Sciatic nerve (tissue), 2 donors: Measurements from ENCODE around the gene ZNF221. TPM values are rescaled to one million over a fixed set of nuclear protein-coding genes. Genes with fewer than 3 reads are reported as not detected.
"Not testable (repeated sequence)": the region's sequence is repeated elsewhere in the genome, so short reads cannot be mapped to it uniquely, and the experiment has no call there.

Experiments used
- ATAC-seq: fragments of 200-7000 bp; cut with Tn5 transposase; one replicate; pipeline ENCODE4 v1.9.1; 2020; ENCODE audit warnings: mild to moderate bottlenecking, moderate library complexity
- DNase-seq: peaks from one replicate; pipeline ENCODE4 v3.0.0-alpha.2; 2020; ENCODE audit warnings: low spot score
- intact Hi-C: fragments of 100-400 bp; cut with DNase I; formaldehyde crosslinking; loops from one replicate; pipeline ENCODE4 v1.14.2; 2022
- total RNA-seq: library from RNA; stranded (reverse); fragmentation: NEBNext Ultra II Directional; extraction: Animal tissue kit (Norgen Biotek cat#: 25700); gene quantifications from one replicate; pipeline ENCODE4 v1.2.1, GENCODE V29; 2021
- donor health status: DM: no; HTN: no; CAD: no.
- donor health status: DM: no; HTN: no; CAD: no.

The ZNF221 gene
- total RNA-seq, 1 donor from 2014 or later: 12.2 TPM

- intact Hi-C loops, DNase-seq, ATAC-seq: not testable (repeated sequence)
Measured at GRCh38 chr19:43949803-43950202, 1.2 kb upstream of the ZNF221 start.

- DNase-seq: no peak
- ATAC-seq: no peak
- intact Hi-C loops: no loop called here
Measured at GRCh38 chr19:43956827-43957226, 5.8 kb downstream of the ZNF221 start.

- DNase-seq: no peak
- intact Hi-C loops: no loop called here
- no peak for ATAC-seq
Measured at GRCh38 chr19:43957891-43958290, 6.9 kb downstream of the ZNF221 start.

DNA sequence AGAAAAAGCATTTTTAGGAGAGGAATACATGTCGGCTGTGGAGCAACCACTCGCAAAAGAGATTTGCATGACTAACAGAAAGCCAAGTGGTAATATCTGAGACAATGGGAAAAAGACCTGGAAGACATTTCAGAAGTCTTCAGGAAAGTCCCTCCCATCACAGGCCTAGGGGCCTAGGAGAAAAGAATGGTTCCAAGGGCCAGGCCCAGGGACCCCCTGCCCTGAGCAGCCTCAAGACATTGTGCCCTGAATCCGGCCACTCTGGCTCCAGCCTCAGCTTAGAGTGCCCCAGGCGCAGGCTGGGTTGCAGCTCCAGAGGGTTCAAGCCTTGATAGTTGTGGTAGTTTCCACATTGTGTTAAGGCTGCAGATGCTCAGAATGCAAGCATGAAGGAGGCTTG lies 9.4 kb downstream of the ZNF221 start:
- DNase-seq (no peak), ATAC-seq (no peak)
- intact Hi-C loops: no loop called here

DNA sequence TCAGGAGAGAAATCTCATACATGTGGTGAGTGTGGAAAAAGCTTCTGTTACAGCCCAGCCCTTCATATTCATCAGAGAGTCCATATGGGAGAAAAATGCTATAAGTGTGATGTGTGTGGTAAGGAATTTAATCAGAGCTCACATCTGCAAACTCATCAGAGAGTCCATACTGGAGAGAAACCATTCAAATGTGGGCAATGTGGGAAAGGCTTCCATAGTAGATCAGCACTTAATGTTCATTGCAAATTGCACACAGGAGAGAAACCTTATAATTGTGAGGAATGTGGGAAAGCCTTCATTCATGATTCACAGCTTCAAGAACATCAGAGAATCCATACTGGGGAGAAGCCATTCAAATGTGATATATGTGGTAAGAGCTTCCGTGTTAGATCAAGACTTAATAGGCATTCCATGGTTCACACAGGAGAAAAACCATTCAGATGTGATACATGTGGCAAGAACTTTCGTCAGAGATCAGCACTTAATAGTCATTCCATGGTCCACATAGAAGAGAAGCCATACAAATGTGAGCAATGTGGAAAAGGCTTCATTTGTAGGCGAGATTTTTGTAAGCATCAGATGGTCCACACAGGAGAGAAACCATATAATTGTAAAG lies 15.2 kb downstream of the ZNF221 start:
- no peak for DNase-seq
- intact Hi-C loops: no loop called here

GRCh38 chr19:43976732-43977131 lies 25.7 kb downstream of the ZNF221 start:
- intact Hi-C loops: no loop called here
- DNase-seq (no peak), ATAC-seq (no peak)

More for the DNA sequence above, 15.2 kb downstream of the ZNF221 start:
- no peak for ATAC-seq

DNA sequence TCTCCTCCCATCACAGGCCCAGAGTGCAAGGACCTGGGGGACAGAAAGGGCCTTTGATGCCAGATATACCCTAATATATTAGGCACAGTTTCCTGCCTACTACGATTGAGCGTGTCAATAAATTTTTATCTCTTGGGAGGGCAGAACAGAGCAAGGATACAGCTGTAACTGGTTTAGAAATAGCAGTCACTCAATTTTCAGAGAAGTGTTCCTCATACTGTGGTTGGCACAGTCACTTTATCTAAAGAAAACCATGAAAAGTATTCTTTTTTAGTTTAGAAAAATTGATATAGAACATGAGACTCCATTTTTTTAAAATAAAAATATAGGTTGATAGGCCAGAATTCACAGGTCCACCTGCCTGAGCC lies 32.5 kb downstream of the ZNF221 start:
- intact Hi-C loops: no loop called here
- DNase-seq: no peak
- no peak for ATAC-seq

DNA sequence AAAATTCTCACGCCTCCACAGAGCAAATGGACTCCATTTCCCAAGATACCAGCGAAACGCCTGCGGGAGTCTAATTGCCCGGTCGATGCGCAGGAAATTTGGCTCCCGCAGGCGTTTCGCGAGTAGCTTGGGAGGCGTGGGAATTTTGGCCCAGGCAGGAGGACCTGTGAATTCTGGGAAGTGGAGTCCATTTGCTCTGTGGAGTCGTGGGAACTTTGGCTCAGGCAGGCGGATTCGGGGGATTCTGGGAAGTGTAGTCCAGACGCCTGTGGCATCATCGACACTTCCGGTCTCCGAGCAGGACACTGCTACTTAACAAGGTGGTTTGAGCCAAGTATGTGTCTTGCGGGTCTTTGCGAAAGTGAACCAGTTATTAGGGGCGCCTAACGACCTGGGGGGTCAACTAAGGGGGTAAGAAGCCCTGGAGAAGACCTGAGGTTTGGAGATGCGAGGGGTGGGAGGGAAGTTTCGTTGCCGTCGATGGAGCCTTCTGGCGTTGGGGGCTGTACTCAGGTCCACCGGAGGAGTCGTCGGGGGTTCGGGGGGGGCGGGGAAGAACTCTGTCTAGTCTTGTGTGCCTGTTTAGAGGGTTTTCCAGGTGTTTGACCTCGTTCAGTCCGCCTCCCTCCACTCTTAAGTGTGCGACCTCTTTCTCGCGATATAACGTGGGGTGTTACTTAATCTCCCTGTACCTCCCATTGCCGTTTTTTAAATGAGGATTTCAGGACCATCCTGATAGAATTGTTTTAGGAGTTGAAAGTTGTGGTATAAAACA lies 33.1 kb downstream of the ZNF221 start, which contains the start of gene ZNF155:
TSS of gene ZNF155 (plus strand) at position 277 of the 775 bp plus-strand sequence. CDS start 4,356 bp downstream, outside the sequence.
- DNase-seq (peak; percentile 90), ATAC-seq (peak; percentile 100)
- intact Hi-C loops: no loop called here

GRCh38 chr19:43984687-43985000 lies 33.6 kb downstream of the ZNF221 start:
- intact Hi-C loops: no loop called here
- DNase-seq (no peak), ATAC-seq (peak; percentile 51)

DNA sequence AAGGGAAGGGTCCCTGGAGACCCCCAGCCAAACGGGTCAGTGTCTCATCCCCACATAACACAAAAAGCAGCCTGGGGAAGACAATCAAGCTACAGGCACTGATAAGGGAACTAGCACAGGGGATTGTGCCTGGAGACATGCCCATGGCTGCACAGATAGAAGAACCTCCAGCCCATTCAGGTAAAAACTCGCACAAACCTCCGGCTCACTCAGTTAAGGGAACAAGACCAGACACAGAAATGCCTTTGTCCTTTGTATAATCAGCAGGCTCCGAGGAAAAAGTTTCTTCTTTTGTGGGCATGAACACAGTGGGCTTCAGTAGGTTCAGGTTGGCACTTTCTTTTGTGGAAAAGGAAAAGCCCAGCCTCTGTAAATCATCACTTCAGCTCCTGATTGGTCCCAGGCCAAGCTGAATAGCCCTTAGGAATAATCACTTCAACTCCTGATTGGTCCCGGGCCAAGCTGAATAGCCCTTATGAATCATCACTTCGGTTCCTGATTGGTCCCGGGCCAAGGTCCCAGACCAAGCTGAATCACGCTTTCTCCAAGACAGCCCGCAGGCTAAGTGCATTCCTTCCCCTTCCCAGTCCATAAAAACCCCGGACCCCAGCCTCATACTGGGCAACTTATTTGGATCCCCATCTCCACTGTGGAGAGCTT lies 46.7 kb downstream of the ZNF221 start:
- intact Hi-C loops: no loop called here
- DNase-seq: no peak
- no peak for ATAC-seq

DNA sequence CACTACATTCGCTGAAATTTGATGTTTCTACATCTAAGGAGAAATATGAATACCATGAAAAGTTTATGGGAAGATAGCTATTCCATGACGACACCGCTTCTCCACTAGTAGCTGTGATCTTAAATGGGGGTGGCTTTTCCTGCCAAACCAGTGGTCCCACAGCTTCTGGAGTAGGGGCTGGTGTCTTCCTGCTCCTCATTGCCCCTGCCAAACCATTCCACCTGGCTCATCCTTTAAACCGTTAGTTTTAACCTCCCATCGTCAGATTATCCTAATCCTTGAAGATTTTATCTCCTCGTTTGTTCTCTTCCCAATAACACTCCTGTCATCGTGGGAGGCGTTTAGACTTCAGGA lies 51.2 kb downstream of the ZNF221 start:
- no peak for DNase-seq
- ATAC-seq: no peak
- intact Hi-C loops: no loop called here

- DNase-seq (peak; percentile 93), ATAC-seq (peak; percentile 100)
- intact Hi-C loops: no loop called here
Measured at GRCh38 chr19:44002566-44003460, 51.8 kb downstream of the ZNF221 start, which contains the start of gene ZNF230. TSS of gene ZNF230 (plus strand) at chr19:44002957. CDS start at chr19:44007079, 4,122 bp downstream.

GRCh38 chr19:44003461-44004009 lies 52.5 kb downstream of the ZNF221 start:
- intact Hi-C loops: no loop called here
- ATAC-seq: peak; percentile 5
- no peak for DNase-seq

- DNase-seq: no peak
- intact Hi-C loops: no loop called here
- no peak for ATAC-seq
Measured at GRCh38 chr19:44005973-44006372, 54.9 kb downstream of the ZNF221 start.

DNA sequence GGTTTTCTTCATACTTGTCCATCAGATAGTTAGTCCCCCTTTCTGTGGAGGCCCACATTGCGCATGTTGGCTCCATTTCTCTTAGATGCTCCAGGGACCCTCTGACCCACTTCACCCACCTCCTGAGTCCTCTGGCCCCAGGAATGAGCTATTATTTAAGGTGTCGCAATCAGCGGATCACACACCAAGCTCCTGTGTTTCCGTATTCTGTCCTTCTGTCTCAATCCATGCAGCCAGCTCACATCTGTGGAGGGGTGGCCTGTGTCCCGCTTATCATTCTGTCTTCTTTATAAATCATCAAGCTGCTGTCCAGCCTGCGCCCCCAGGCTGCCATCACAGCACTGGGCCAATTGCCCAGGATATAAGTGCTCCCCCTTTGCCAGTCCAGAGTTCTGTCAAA lies 56.4 kb downstream of the ZNF221 start:
- intact Hi-C loops: no loop called here
- ATAC-seq: no peak
- DNase-seq: no peak

GRCh38 chr19:44010468-44010867 lies 59.4 kb downstream of the ZNF221 start:
- DNase-seq: no peak
- intact Hi-C loops: no loop called here
- ATAC-seq: no peak
